GM18867 (cell line): Measurements from ENCODE around the gene TOM1L2.

Experiments used
- ATAC-seq: cut with Tn5 transposase; IDR thresholded peaks from one replicate; pipeline ENCODE4 v1.9.1; 2021; ENCODE audit warnings: mild to moderate bottlenecking, moderate library complexity; ENCODE audit not compliant: unreplicated experiment

Gene TOM1L2

GRCh38 chr17:17837966-17838962, 133.9 kb downstream of the TOM1L2 start:
- no peak for ATAC-seq

- no peak for ATAC-seq
Measured at GRCh38 chr17:17837380-17837821, 134.8 kb downstream of the TOM1L2 start.

- peak; percentile 25 for ATAC-seq
Measured at GRCh38 chr17:17836818-17837379, 135.3 kb downstream of the TOM1L2 start, which contains the start of gene SREBF1. Gene SREBF1, minus strand, starts transcription at chr17:17836986. Its CDS starts 169 bp downstream, at chr17:17836817.

GRCh38 chr17:17836250-17836817, 135.9 kb downstream of the TOM1L2 start:
- ATAC-seq = peak; percentile 70

GRCh38 chr17:17835415-17836249, 136.6 kb downstream of the TOM1L2 start:
- no peak for ATAC-seq

- ATAC-seq = no peak
Measured at GRCh38 chr17:17834974-17835373, 137.2 kb downstream of the TOM1L2 start.

- no peak for ATAC-seq
Measured at GRCh38 chr17:17833658-17834357, 138.4 kb downstream of the TOM1L2 start.

- ATAC-seq = no peak
Measured at GRCh38 chr17:17832032-17832363, 140.2 kb downstream of the TOM1L2 start.

GRCh38 chr17:17831208-17832031, 140.8 kb downstream of the TOM1L2 start:
- no peak for ATAC-seq

- ATAC-seq = no peak
Measured at GRCh38 chr17:17830740-17831207, 141.4 kb downstream of the TOM1L2 start.

- no peak for ATAC-seq
Measured at GRCh38 chr17:17830269-17830567, 142.0 kb downstream of the TOM1L2 start.

GRCh38 chr17:17827826-17828621, 144.2 kb downstream of the TOM1L2 start:
- no peak for ATAC-seq

- no peak for ATAC-seq
Measured at GRCh38 chr17:17826942-17827785, 145.0 kb downstream of the TOM1L2 start.

GRCh38 chr17:17826342-17826713, 145.9 kb downstream of the TOM1L2 start:
- ATAC-seq = no peak

- ATAC-seq = no peak
Measured at GRCh38 chr17:17824783-17825614, 147.2 kb downstream of the TOM1L2 start.

- peak; percentile 9 for ATAC-seq
Measured at GRCh38 chr17:17824119-17824782, 147.9 kb downstream of the TOM1L2 start.
